ENCODE results near the gene CDIP1.

Gene CDIP1

DNA sequence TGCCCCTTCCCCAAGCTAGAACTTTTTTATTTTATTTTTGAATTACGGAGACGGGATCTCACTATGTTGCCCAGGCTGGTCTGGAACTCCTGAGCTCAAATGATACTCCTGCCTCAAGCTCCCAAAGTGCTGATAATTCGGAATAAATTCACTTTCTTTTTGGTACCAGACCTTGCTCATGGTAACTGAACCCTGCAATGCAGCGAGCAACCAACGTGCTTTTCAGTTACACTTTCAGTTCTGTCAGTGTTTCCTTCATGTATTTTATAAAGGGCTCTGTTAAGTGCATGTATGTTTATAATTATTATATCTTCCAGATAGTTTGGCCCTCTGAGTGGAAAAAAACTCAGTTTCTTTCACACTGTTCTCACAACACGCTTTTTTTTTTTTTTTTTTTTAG lies 31.5 kb upstream of the CDIP1 start:
- Histone ChIP-seq H3K27me3 (ENCODE audit: insufficient read depth, low read length) (no peaks in the 10 kb centered on the region), H3K27ac (ENCODE audit: low read depth, low read length) (peak overlapping the region; percentile 90; the same call in 1 of the 2 replicates), H3K4me3 (ENCODE audit: low read length) (no peak overlapping the region), H3K36me3 (ENCODE audit: insufficient read depth, low read length) (no peaks in the 10 kb centered on the region), H3K9me3 (ENCODE audit: insufficient read depth, low read depth, low read length) (no peaks in the 10 kb centered on the region), H3K4me1 (ENCODE audit: insufficient read depth, low read length) (peaks cover 27% of the 10 kb centered on the region), H3K9ac (ENCODE audit: low read depth, low read length) (peak overlapping the region; percentile 46; the same call in 1 of the 2 replicates)
- 81% methylated on average over 6 of the region's 6 CpGs for WGBS

DNA sequence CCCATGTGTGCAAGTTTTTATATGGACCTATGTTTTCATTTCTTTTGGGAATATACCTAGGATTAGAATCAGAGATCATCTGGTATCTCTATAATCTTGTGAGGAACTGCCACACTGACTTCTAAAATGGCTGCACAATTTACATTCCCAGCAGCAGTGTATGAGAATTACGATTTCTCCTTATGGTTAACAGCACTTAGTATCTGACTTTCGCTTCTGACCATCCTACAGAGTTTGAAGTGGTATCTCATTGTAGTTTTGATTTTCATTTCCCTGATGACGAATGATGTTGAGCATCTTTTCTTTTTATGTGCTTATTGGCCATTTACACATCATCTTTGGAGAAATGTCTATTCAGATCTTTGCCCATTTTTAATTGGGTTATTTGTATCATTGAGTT lies 27.6 kb upstream of the CDIP1 start:
- Histone ChIP-seq H3K9me3 (ENCODE audit: insufficient read depth, low read depth, low read length) (no peaks in the 10 kb centered on the region), H3K4me1 (ENCODE audit: insufficient read depth, low read length) (peaks cover 27% of the 10 kb centered on the region), H3K4me3 (ENCODE audit: low read length) (no peak overlapping the region), H3K27ac (ENCODE audit: low read depth, low read length) (no peak overlapping the region), H3K36me3 (ENCODE audit: insufficient read depth, low read length) (no peaks in the 10 kb centered on the region), H3K27me3 (ENCODE audit: insufficient read depth, low read length) (no peaks in the 10 kb centered on the region), H3K9ac (ENCODE audit: low read depth, low read length) (no peak overlapping the region)
- WGBS, result 89% methylated on average over 3 of the region's 3 CpGs

DNA sequence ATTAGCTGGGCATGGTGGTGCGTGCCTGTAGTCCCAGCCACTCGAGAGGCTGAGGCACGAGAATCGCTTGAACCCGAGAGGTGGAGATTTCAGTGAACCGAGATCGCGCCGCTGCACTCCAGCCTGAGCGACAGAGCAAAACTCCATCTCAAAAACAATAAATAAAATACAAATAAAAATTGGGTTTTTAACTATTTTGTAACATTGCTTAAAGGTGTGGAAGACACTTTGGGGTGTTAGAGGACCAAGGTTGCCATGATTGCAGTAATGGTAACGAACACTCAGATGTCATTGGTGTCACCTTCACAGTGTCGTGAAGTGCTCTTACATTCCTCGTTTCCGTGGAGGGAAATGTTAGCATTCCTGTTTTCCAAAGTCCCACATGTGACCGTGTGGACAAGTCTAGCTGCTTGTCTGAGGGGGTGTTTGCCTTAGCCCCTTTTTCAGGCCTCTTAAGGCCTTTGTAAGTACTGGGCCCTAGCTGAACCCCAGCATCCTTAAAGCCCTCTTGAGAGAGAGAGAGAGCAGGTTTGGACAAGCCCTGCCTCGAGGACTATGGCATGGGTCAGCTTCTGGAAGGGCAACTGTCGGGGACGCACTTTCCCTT lies 26.2 kb upstream of the CDIP1 start:
- 90% methylated on average over 17 of the region's 18 CpGs for WGBS
- Histone ChIP-seq H3K4me3 (ENCODE audit: low read length) (no peak overlapping the region), H3K27ac (ENCODE audit: low read depth, low read length) (no peak overlapping the region), H3K36me3 (ENCODE audit: insufficient read depth, low read length) (no peaks in the 10 kb centered on the region), H3K9me3 (ENCODE audit: insufficient read depth, low read depth, low read length) (no peaks in the 10 kb centered on the region), H3K4me1 (ENCODE audit: insufficient read depth, low read length) (peaks cover 15% of the 10 kb centered on the region), H3K9ac (ENCODE audit: low read depth, low read length) (no peak overlapping the region), H3K27me3 (ENCODE audit: insufficient read depth, low read length) (no peaks in the 10 kb centered on the region)

DNA sequence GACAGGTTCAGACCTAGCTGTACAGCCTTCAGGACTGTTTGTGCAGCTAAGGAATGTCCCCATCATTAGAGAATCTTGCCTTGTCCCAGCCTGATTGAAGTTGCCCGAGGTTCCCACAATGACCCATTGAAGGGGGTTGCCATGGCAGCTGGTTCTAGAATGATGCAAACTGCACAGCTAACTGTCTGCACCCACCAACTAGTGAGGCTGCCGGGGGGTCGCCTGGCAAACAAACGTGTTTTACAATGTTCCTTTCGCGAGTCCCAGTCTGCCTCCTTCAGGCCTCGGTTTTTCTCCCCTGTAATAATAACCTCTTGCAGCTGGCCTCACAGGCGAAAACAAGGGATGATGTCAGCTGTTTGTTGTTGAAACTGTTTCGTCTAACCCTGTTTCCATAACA lies 23.0 kb upstream of the CDIP1 start:
- Histone ChIP-seq H3K36me3 (ENCODE audit: insufficient read depth, low read length) (no peaks in the 10 kb centered on the region), H3K9me3 (ENCODE audit: insufficient read depth, low read depth, low read length) (no peaks in the 10 kb centered on the region), H3K27me3 (ENCODE audit: insufficient read depth, low read length) (no peaks in the 10 kb centered on the region), H3K4me1 (ENCODE audit: insufficient read depth, low read length) (0 out of 2 replicates have a peak, but pooled peaks cover 4% of the 10 kb centered on the region), H3K27ac (ENCODE audit: low read depth, low read length) (no peak overlapping the region), H3K9ac (ENCODE audit: low read depth, low read length) (no peak overlapping the region), H3K4me3 (ENCODE audit: low read length) (no peak overlapping the region)
- 86% methylated on average over 9 of the region's 9 CpGs for WGBS

DNA sequence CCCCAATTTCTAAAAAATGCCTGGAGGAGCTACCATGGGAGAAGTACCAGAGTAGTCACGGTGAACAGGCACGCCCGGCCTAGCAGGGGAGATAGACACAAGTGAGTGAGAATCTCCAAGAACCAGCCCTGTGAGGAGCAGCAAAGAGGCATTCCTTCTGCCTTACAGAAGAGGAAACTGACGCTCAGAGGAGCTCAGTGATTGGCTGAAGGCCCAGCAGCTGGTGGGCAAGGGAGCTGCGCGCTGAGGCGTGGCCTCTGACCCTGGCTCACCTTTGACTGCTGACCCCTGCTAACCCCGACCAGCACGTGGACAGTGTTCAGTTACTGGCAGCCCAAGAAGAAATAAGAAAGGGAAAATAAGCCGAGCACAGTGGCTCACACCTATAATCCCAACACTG lies 19.4 kb upstream of the CDIP1 start:
- Histone ChIP-seq H3K4me1 (ENCODE audit: insufficient read depth, low read length) (0 out of 2 replicates have a peak, but pooled peaks cover 4% of the 10 kb centered on the region), H3K27ac (ENCODE audit: low read depth, low read length) (no peak overlapping the region), H3K36me3 (ENCODE audit: insufficient read depth, low read length) (no peaks in the 10 kb centered on the region), H3K9ac (ENCODE audit: low read depth, low read length) (no peak overlapping the region), H3K4me3 (ENCODE audit: low read length) (no peak overlapping the region), H3K27me3 (ENCODE audit: insufficient read depth, low read length) (no peaks in the 10 kb centered on the region), H3K9me3 (ENCODE audit: insufficient read depth, low read depth, low read length) (no peaks in the 10 kb centered on the region)
- WGBS, result 93% methylated on average over 10 of the region's 10 CpGs

DNA sequence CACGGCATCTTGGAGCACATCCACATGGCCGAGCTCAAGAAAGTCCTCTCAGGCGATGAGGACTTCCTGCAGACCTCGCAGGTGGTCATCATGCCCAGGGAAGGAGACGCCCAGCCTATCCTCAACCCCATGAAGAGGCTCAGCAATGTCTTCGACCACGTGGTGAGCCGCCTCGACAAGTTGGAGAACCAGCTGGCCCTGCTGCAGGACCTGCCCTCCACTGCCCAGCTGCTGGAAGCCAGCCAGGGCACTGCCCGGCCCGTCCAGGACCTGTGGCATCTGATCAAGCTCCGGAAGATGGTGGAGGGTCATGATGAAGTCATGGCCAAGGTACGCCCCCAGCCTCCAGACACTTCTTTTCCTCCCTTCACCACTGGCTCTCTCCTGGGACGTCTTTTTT lies 18.0 kb upstream of the CDIP1 start:
- Histone ChIP-seq H3K9me3 (ENCODE audit: insufficient read depth, low read depth, low read length) (no peaks in the 10 kb centered on the region), H3K36me3 (ENCODE audit: insufficient read depth, low read length) (no peaks in the 10 kb centered on the region), H3K4me1 (ENCODE audit: insufficient read depth, low read length) (no peaks in the 10 kb centered on the region), H3K4me3 (ENCODE audit: low read length) (no peak overlapping the region), H3K27me3 (ENCODE audit: insufficient read depth, low read length) (no peaks in the 10 kb centered on the region), H3K9ac (ENCODE audit: low read depth, low read length) (no peak overlapping the region), H3K27ac (ENCODE audit: low read depth, low read length) (no peak overlapping the region)
- 95% methylated on average over 14 of the region's 14 CpGs for WGBS

DNA sequence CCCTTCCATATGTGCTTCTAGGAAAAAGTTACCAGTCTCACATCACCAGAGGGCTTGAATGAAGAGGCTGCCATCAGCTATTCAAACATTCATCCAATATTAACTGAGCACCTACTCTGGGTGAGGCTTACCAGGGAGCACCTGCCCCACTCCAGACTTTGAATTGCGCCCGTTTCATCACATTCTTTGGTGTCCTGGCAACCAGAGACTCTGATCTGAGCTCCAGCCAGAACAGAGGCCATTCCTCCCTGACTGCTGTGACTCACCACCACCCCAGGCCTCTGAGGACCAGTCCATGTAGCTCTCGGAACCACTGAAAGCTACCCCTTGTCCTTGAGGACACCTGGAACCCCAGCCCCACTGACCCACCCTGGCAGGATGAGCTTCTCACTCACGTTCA lies 17.5 kb upstream of the CDIP1 start, which contains the start of gene C16orf96:
C16orf96 (plus strand) TSS at position 229 of the 400 bp plus-strand sequence; CDS start at position 379, 150 bp downstream.
- WGBS, result 89% methylated on average over 4 of the region's 4 CpGs

DNA sequence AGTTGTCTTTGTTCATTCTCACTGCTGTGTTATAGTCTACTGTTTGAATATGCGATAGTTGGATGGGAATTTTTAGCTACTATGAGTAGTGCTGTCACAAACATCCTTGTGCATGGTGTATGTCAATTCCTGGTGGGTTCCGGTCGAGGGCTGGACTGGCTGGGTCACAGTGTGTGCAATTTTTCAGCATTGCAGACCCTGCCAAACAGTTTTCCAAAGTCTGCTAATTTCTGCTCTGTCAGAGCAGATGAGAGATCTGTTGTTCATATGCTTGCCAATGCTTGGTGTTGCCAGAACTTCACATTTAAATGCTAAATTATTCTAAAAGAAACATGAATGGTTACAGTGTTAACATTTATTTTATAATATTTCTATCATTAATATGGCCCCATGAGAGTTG lies 14.0 kb upstream of the CDIP1 start:
- Histone ChIP-seq H3K4me3 (ENCODE audit: low read length) (no peak overlapping the region), H3K9ac (ENCODE audit: low read depth, low read length) (no peak overlapping the region)
- WGBS, result 94% methylated on average over 3 of the region's 3 CpGs

More for the DNA sequence above, 17.5 kb upstream of the CDIP1 start, which contains the start of gene C16orf96:
- Histone ChIP-seq H3K4me1 (ENCODE audit: insufficient read depth, low read length) (no peaks in the 10 kb centered on the region), H3K9ac (ENCODE audit: low read depth, low read length) (no peak within 1 kb of the TSS), H3K27me3 (ENCODE audit: insufficient read depth, low read length) (no peaks in the 10 kb centered on the region), H3K36me3 (ENCODE audit: insufficient read depth, low read length) (no peaks in the 10 kb centered on the region), H3K27ac (ENCODE audit: low read depth, low read length) (no peak within 1 kb of the TSS), H3K9me3 (ENCODE audit: insufficient read depth, low read depth, low read length) (no peaks in the 10 kb centered on the region), H3K4me3 (ENCODE audit: low read length) (no peak within 1 kb of the TSS)

DNA sequence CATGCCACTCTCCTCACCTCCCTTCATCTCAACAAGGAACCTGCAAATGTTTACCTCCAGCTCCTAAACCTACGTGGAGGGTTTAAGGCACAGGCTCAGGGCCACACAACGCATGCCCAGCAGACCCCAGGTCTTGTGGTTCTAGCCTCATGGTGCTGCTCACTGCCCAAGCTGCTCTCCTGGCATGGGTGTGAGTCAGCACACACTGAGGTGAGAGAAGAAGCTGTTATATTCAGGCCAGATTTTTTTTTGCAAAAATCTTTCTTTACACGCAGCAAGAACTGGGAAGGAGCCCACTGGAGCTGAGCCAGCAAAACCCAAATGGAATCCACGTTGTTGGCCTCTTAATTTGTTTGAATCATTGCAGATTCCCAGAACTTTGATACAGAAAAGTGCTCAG lies 12.0 kb upstream of the CDIP1 start:
- 69% methylated on average over 4 of the region's 4 CpGs for WGBS
- Histone ChIP-seq H3K9ac (ENCODE audit: low read depth, low read length) (no peak overlapping the region), H3K4me3 (ENCODE audit: low read length) (no peak overlapping the region), H3K9me3 (ENCODE audit: insufficient read depth, low read depth, low read length) (no peaks in the 10 kb centered on the region), H3K27ac (ENCODE audit: low read depth, low read length) (no peak overlapping the region), H3K36me3 (ENCODE audit: insufficient read depth, low read length) (no peaks in the 10 kb centered on the region), H3K27me3 (ENCODE audit: insufficient read depth, low read length) (no peaks in the 10 kb centered on the region), H3K4me1 (ENCODE audit: insufficient read depth, low read length) (no peaks in the 10 kb centered on the region)

More for the DNA sequence above, 14.0 kb upstream of the CDIP1 start:
- H3K27me3 ChIP-seq (ENCODE audit: insufficient read depth, low read length), result no peaks in the 10 kb centered on the region
- H3K9me3 ChIP-seq (ENCODE audit: insufficient read depth, low read depth, low read length), result no peaks in the 10 kb centered on the region
- no peaks in the 10 kb centered on the region for H3K4me1 ChIP-seq (ENCODE audit: insufficient read depth, low read length)
- no peaks in the 10 kb centered on the region for H3K36me3 ChIP-seq (ENCODE audit: insufficient read depth, low read length)
- no peak overlapping the region for H3K27ac ChIP-seq (ENCODE audit: low read depth, low read length)

DNA sequence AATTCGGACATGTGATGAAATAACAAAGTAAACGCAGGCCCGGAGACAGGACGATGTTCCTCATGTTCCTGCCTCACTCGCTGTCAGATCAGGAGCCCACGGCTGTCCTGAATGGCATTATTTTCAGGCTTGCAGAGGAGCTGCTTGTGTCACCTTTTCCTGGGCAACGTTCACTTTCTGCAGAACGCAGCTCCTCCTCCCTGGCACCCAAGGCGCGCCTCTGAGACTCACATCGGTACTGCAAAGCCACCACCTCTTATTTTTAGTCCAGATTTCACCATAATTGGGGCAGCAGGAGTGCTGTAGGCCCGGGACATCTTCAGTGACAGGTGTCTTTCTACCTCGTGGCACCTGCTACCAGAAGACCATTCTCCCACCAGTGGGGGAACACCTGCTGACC lies 9.6 kb upstream of the CDIP1 start:
- no peaks in the 10 kb centered on the region for H3K9me3 ChIP-seq (ENCODE audit: insufficient read depth, low read depth, low read length)
- H3K27ac ChIP-seq (ENCODE audit: low read depth, low read length), result no peak overlapping the region
- 91% methylated on average over 13 of the region's 13 CpGs for WGBS
- no peaks in the 10 kb centered on the region for H3K36me3 ChIP-seq (ENCODE audit: insufficient read depth, low read length)
- no peaks in the 10 kb centered on the region for H3K4me1 ChIP-seq (ENCODE audit: insufficient read depth, low read length)
- H3K27me3 ChIP-seq (ENCODE audit: insufficient read depth, low read length), result no peaks in the 10 kb centered on the region
- H3K9ac ChIP-seq (ENCODE audit: low read depth, low read length), result no peak overlapping the region
- H3K4me3 ChIP-seq (ENCODE audit: low read length), result no peak overlapping the region

DNA sequence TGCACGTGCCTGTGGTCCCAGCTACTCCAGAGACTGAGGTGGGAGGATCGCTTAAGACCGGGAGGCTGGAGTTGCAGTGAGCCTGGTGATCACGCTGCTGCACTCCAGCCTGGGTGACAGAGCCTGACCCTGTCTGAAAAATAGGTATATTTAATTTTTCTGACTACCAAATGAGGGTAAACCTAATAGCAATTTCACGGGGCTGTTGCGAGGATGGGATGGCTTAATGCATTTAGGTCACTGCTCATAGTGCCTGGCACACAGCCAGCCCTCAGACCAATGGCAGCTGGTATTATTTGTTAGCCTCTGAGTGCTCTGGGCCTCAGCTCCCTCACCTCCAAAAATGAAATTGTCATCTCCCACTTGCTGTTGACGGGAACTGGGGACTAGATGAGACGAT lies 5.9 kb upstream of the CDIP1 start:
- H3K9ac ChIP-seq (ENCODE audit: low read depth, low read length), result no peak overlapping the region
- peaks cover 8% of the 10 kb centered on the region; the same call in 1 of the 2 replicates for H3K9me3 ChIP-seq (ENCODE audit: insufficient read depth, low read depth, low read length)
- no peaks in the 10 kb centered on the region for H3K4me1 ChIP-seq (ENCODE audit: insufficient read depth, low read length)
- H3K36me3 ChIP-seq (ENCODE audit: insufficient read depth, low read length), result no peaks in the 10 kb centered on the region
- no peak overlapping the region for H3K27ac ChIP-seq (ENCODE audit: low read depth, low read length)
- no peak overlapping the region for H3K4me3 ChIP-seq (ENCODE audit: low read length)
- H3K27me3 ChIP-seq (ENCODE audit: insufficient read depth, low read length), result peaks cover 7% of the 10 kb centered on the region
- 93% methylated on average over 8 of the region's 8 CpGs for WGBS

Measured in HUES64 (cell line).